Keratinocyte (primary cell): ENCODE data around the gene TBC1D5.

Experiments
- EZH2 ChIP-seq: IDR thresholded peaks from one replicate; pipeline ENCODE4 v1.6.1; 2012; ENCODE audit warnings: inconsistent platforms, mild to moderate bottlenecking, low read length, moderate library complexity
- TF ChIP-seq, protein P1 (sequence below), 3 experiments: IDR thresholded peaks in 1 of 3; conservative IDR thresholded peaks in 1 of 3; optimal IDR thresholded peaks in 1 of 3; 2 replicates in 2 of 3; 3 replicates in 1 of 3; pipeline versions ENCODE3 to v1.5.1; 2011; ENCODE audit warnings: low read length in 3 of 3, mild to moderate bottlenecking in 3 of 3, moderate library complexity in 2 of 3, control low read depth in 1 of 3, inconsistent platforms in 1 of 3; ENCODE audit not compliant: insufficient read depth in 2 of 3; ENCODE audit errors: extremely low read depth in 1 of 3

DNA sequence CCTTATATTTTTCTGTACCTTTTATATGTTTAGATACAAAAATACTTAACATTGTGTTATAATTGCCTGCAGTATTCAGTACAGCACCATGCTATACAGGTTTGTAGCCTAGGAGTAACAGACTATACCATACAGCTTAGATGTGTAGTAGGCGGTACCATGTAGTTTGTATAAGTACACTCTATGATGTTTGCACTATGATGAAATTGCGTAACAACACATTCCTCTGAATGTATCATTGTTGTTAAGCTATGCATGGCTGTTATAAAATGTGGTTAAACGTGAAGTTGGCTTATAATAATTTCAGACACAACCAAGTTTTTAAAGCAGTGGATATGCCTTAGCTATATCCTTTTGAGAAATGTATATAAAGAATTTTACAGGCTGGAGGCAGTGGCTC lies 529.3 kb downstream of the TBC1D5 start:
- TF ChIP-seq, protein P1, sequence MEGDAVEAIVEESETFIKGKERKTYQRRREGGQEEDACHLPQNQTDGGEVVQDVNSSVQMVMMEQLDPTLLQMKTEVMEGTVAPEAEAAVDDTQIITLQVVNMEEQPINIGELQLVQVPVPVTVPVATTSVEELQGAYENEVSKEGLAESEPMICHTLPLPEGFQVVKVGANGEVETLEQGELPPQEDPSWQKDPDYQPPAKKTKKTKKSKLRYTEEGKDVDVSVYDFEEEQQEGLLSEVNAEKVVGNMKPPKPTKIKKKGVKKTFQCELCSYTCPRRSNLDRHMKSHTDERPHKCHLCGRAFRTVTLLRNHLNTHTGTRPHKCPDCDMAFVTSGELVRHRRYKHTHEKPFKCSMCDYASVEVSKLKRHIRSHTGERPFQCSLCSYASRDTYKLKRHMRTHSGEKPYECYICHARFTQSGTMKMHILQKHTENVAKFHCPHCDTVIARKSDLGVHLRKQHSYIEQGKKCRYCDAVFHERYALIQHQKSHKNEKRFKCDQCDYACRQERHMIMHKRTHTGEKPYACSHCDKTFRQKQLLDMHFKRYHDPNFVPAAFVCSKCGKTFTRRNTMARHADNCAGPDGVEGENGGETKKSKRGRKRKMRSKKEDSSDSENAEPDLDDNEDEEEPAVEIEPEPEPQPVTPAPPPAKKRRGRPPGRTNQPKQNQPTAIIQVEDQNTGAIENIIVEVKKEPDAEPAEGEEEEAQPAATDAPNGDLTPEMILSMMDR (optimal IDR thresholded peaks at IDR 0.05 in 1 of 3, IDR thresholded peaks at IDR 0.05 in 1 of 3, conservative IDR thresholded peaks at IDR 0.05 in 1 of 3; ENCODE audit: extremely low read depth in 1 of 3, insufficient read depth in 2 of 3, low read length in 3 of 3) = no peak
- no peak for TF ChIP-seq EZH2
